Measurements from ENCODE around the gene C2orf74.
A peak's percentile ranks its signal among the peaks of the same experiment; 100 is the strongest.

The C2orf74 gene

DNA sequence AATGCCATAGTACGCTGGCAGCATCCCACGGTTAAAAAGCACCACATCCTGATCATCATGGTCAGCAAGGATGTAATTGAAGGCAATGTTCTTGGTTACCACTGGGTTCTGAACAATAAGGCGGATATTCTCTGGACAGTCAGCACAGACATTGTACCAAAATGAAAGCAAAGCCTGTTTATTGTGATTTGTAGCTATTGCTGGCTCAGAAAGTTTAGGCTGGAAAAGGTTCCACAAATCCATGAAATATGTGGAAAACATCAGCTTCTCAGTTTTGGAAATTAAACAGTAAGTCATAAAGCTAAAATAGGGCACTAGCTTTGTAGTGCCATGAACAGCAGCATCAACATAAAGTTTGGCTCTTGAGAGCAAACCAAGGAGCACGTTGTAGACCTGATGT lies 52.2 kb downstream of the C2orf74 start:
- no peak for DNase-seq (ENCODE audit: insufficient read length, low spot score)
- peak; percentile 27 for FAIRE-seq
- no peak for TF ChIP-seq POLR2A (IDR thresholded peaks at IDR 0.05; ENCODE audit: low read depth, low read length)

Data from H54 (cell line).